Activated naive CD8-positive, alpha-beta T cell treated with anti-CD3 and anti-CD28 coated beads, Interleukin-2, amount 10 ng/mL, durations not matched to agents 7 days and 5 days (primary cell): ENCODE results near the gene UBA5. TPM values are rescaled to one million over a fixed set of nuclear protein-coding genes. Genes with fewer than 3 reads are reported as not detected.
A peak's percentile ranks its signal among the peaks of the same experiment; 100 is the strongest.

Experiments
- ATAC-seq: fragments of 150-1000 bp; cut with Tn5 transposase; one replicate; pipeline ENCODE4 v1.10.0; 2021; ENCODE audit warnings: low read depth, moderate library complexity
- POLR2A ChIA-PET: fragments of 350-600 bp; sonication (Branson Sonifier 250); formaldehyde crosslinking; loops from one replicate; lab custom pipeline; 2021; ENCODE audit warnings: antibody characterized with exemption; lab: Charles Lee
- DNase-seq: peaks from one replicate; pipeline ENCODE4 v3.0.0; 2021
- H3K27ac Mint-ChIP-seq: one replicate; pipeline ENCODE4 v1.8.0; 2022; ENCODE audit warnings: mild to moderate bottlenecking, mixed read lengths
- H3K27me3 Mint-ChIP-seq: one replicate; pipeline ENCODE4 v1.8.0; 2022; ENCODE audit warnings: mild to moderate bottlenecking, moderate library complexity, mixed read lengths
- H3K36me3 Mint-ChIP-seq: one replicate; pipeline ENCODE4 v1.8.0; 2021; ENCODE audit warnings: mild to moderate bottlenecking, mixed read lengths
- H3K4me1 Mint-ChIP-seq: one replicate; pipeline ENCODE4 v1.8.0; 2021; ENCODE audit warnings: mixed read lengths
- H3K4me3 Mint-ChIP-seq: one replicate; pipeline ENCODE4 v1.8.0; 2022; ENCODE audit warnings: mild to moderate bottlenecking, moderate library complexity, mixed read lengths
- H3K9me3 Mint-ChIP-seq: one replicate; pipeline ENCODE4 v1.8.0; 2021; ENCODE audit warnings: mixed read lengths
- total RNA-seq, 2 experiments: library from RNA; stranded (reverse); gene quantifications; one replicate each; pipeline ENCODE4 v1.2.3, GENCODE V29; 2021

UBA5 gene
- total RNA-seq, 2 experiments from 2014 or later: 33.6 to 43.3 TPM

GRCh38 chr3:132659000-132659364, 1.1 kb upstream of the UBA5 start:
- Mint-ChIP-seq H3K36me3 (peaks cover 4% of the 10 kb centered on the region), H3K27me3 (no peaks in the 10 kb centered on the region), H3K9me3 (no peaks in the 10 kb centered on the region), H3K4me3 (peak overlapping the region; percentile 96), H3K27ac (peak overlapping the region; percentile 94), H3K4me1 (peaks cover 36% of the 10 kb centered on the region)
- POLR2A ChIA-PET: interaction anchor here (0.8 kb wide), 1 partner anchor 14 kb away, joined by 3 read pairs; no protein-coding TSS in a partner anchor
- no peak for DNase-seq
- no peak for ATAC-seq

GRCh38 chr3:132659365-132660051, 621 bp upstream of the UBA5 start, which contains the start of gene ACAD11:
ACAD11 (minus strand) TSS chr3:132659809; CDS start chr3:132659751, 58 bp downstream.
- POLR2A ChIA-PET: interaction anchor here (0.8 to 1.1 kb wide), 2 partner anchors 14 kb away, joined by 3 read pairs; no protein-coding TSS in a partner anchor
- H3K36me3 Mint-ChIP-seq: peaks cover 4% of the 10 kb centered on the region

DNA sequence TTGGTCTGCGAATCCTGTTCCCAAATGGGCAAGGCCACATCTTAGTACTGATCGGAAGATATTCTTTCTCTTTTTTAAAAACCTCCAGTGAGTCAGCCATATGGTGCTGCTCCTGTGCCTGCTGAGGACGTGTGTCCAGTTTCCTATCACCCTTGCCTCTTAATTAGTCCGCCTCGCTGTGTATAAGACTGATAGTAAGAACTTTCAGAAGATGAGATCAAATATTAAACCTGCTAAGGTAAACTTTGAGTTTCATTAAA, 612 bp downstream of the UBA5 start:
- no peaks in the 10 kb centered on the region for H3K9me3 Mint-ChIP-seq
- peak overlapping the region; percentile 96 for H3K4me3 Mint-ChIP-seq
- peaks cover 8% of the 10 kb centered on the region for H3K36me3 Mint-ChIP-seq
- H3K27me3 Mint-ChIP-seq: no peaks in the 10 kb centered on the region
- ATAC-seq (peak; percentile 15), DNase-seq (no peak)
- POLR2A ChIA-PET: interaction anchor here (0.6 to 1.2 kb wide), 3 partner anchors 12 to 243 kb away, joined by 3 read pairs; partner anchors contain the start of gene DNAJC13
- H3K4me1 Mint-ChIP-seq: peaks cover 39% of the 10 kb centered on the region
- peak overlapping the region; percentile 94 for H3K27ac Mint-ChIP-seq

More at GRCh38 chr3:132659365-132660051, 621 bp upstream of the UBA5 start, which contains the start of gene ACAD11:
- peak; percentile 60 for DNase-seq
- H3K4me1 Mint-ChIP-seq: peaks cover 36% of the 10 kb centered on the region
- peak within 1 kb of the TSS; percentile 96 for H3K4me3 Mint-ChIP-seq
- no peaks in the 10 kb centered on the region for H3K9me3 Mint-ChIP-seq
- ATAC-seq: peak; percentile 31
- H3K27me3 Mint-ChIP-seq: no peaks in the 10 kb centered on the region
- peak within 1 kb of the TSS; percentile 94 for H3K27ac Mint-ChIP-seq

GRCh38 chr3:132661101-132661500, 972 bp downstream of the UBA5 start:
- Mint-ChIP-seq H3K27ac (peak overlapping the region; percentile 94), H3K4me3 (peak overlapping the region; percentile 96), H3K27me3 (no peaks in the 10 kb centered on the region), H3K36me3 (peaks cover 8% of the 10 kb centered on the region), H3K4me1 (peaks cover 39% of the 10 kb centered on the region), H3K9me3 (no peaks in the 10 kb centered on the region)
- POLR2A ChIA-PET: interaction anchor here (0.6 to 1.2 kb wide), 2 partner anchors 141 to 244 kb away, joined by 3 read pairs; partner anchors contain the start of gene DNAJC13
- DNase-seq (no peak), ATAC-seq (no peak)

- Mint-ChIP-seq H3K27ac (no peak overlapping the region), H3K27me3 (no peaks in the 10 kb centered on the region), H3K4me1 (peaks cover 35% of the 10 kb centered on the region), H3K9me3 (no peaks in the 10 kb centered on the region), H3K36me3 (peaks cover 8% of the 10 kb centered on the region), H3K4me3 (peak overlapping the region; percentile 47)
- ATAC-seq (no peak), DNase-seq (no peak)
- POLR2A ChIA-PET: no interaction called here
Observed at GRCh38 chr3:132662212-132662611, 2.1 kb downstream of the UBA5 start.

GRCh38 chr3:132665230-132665745, 5.2 kb downstream of the UBA5 start:
- DNase-seq (no peak), ATAC-seq (no peak)
- Mint-ChIP-seq H3K4me1 (peaks cover 26% of the 10 kb centered on the region), H3K27ac (no peak overlapping the region), H3K27me3 (no peaks in the 10 kb centered on the region), H3K9me3 (no peaks in the 10 kb centered on the region), H3K36me3 (peaks cover 12% of the 10 kb centered on the region), H3K4me3 (no peak overlapping the region)
- POLR2A ChIA-PET: no interaction called here

GRCh38 chr3:132669256-132669777, 9.2 kb downstream of the UBA5 start:
- H3K4me1 Mint-ChIP-seq: peaks cover 10% of the 10 kb centered on the region
- no peaks in the 10 kb centered on the region for H3K9me3 Mint-ChIP-seq
- no peaks in the 10 kb centered on the region for H3K27me3 Mint-ChIP-seq
- POLR2A ChIA-PET: no interaction called here
- DNase-seq (no peak), ATAC-seq (no peak)
- H3K27ac Mint-ChIP-seq: no peak overlapping the region
- H3K4me3 Mint-ChIP-seq: no peak overlapping the region
- peaks cover 10% of the 10 kb centered on the region for H3K36me3 Mint-ChIP-seq

GRCh38 chr3:132675408-132675807, 15.3 kb downstream of the UBA5 start:
- no peaks in the 10 kb centered on the region for H3K9me3 Mint-ChIP-seq

DNA sequence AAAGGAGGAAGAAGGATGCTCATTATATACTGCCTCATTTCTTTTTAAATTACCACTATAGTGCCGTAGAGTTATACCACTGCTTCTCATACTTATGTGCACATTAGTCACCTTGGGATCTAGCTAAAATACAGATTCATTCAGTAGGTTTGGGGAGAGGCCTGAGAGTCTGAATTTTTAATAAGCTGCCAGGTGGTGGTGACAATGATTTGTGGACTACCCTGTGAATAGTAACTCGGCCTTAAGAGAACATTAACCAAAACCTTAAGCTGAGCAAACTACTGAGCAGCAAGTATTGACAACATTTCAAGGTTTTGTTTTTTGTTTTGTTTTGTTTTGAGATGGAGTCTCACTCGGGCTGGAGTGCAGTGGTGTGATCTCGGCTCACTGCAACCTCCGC, 19.8 kb downstream of the UBA5 start:
- DNase-seq (no peak), ATAC-seq (no peak)
- POLR2A ChIA-PET: no interaction called here
- no peak overlapping the region for H3K4me3 Mint-ChIP-seq
- H3K36me3 Mint-ChIP-seq: peaks cover 13% of the 10 kb centered on the region
- no peaks in the 10 kb centered on the region for H3K9me3 Mint-ChIP-seq
- no peak overlapping the region for H3K27ac Mint-ChIP-seq
- H3K27me3 Mint-ChIP-seq: no peaks in the 10 kb centered on the region
- H3K4me1 Mint-ChIP-seq: no peaks in the 10 kb centered on the region

More at GRCh38 chr3:132675408-132675807, 15.3 kb downstream of the UBA5 start:
- DNase-seq (no peak), ATAC-seq (no peak)
- no peak overlapping the region for H3K4me3 Mint-ChIP-seq
- no peaks in the 10 kb centered on the region for H3K4me1 Mint-ChIP-seq
- H3K36me3 Mint-ChIP-seq: peaks cover 9% of the 10 kb centered on the region
- POLR2A ChIA-PET: no interaction called here
- H3K27me3 Mint-ChIP-seq: no peaks in the 10 kb centered on the region
- no peak overlapping the region for H3K27ac Mint-ChIP-seq

GRCh38 chr3:132681421-132681820, 21.3 kb downstream of the UBA5 start:
- H3K27ac Mint-ChIP-seq: no peak overlapping the region
- no peaks in the 10 kb centered on the region for H3K4me1 Mint-ChIP-seq
- H3K36me3 Mint-ChIP-seq: peaks cover 8% of the 10 kb centered on the region
- no peak overlapping the region for H3K4me3 Mint-ChIP-seq
- H3K9me3 Mint-ChIP-seq: no peaks in the 10 kb centered on the region
- H3K27me3 Mint-ChIP-seq: no peaks in the 10 kb centered on the region
- no peak for DNase-seq
- POLR2A ChIA-PET: no interaction called here
- no peak for ATAC-seq

GRCh38 chr3:132682201-132682600, 22.1 kb downstream of the UBA5 start:
- Mint-ChIP-seq H3K27ac (no peak overlapping the region), H3K36me3 (peaks cover 8% of the 10 kb centered on the region), H3K27me3 (no peaks in the 10 kb centered on the region), H3K9me3 (no peaks in the 10 kb centered on the region), H3K4me3 (no peak overlapping the region), H3K4me1 (no peaks in the 10 kb centered on the region)
- DNase-seq: no peak
- ATAC-seq: no peak
- POLR2A ChIA-PET: no interaction called here

DNA sequence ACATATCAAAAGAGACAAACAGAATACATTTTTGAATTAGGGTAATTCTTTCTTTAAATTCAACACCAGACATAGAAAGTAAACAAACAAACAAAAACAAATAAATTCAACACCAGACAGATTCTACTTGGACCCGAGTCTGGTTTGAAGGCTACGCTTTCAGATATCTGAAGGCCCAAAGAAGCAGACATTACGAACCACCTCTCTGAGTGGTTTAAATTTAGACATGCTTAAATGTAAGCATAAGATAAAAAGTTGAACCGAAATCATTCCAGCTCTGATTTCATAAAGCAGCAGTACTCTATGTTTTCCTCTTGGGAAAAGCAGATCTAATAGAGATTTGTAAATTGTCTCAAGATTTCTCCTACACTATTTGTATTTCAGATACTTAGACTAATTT, 29.9 kb downstream of the UBA5 start:
- Mint-ChIP-seq H3K9me3 (no peaks in the 10 kb centered on the region), H3K27me3 (no peaks in the 10 kb centered on the region), H3K4me3 (no peak overlapping the region), H3K36me3 (peaks cover 13% of the 10 kb centered on the region), H3K27ac (no peak overlapping the region), H3K4me1 (no peaks in the 10 kb centered on the region)
- no peak for DNase-seq
- ATAC-seq: no peak
- POLR2A ChIA-PET: no interaction called here

- no peaks in the 10 kb centered on the region for H3K9me3 Mint-ChIP-seq
- H3K27me3 Mint-ChIP-seq: no peaks in the 10 kb centered on the region
- peaks cover 18% of the 10 kb centered on the region for H3K36me3 Mint-ChIP-seq
- H3K4me3 Mint-ChIP-seq: no peak overlapping the region
- no peak for ATAC-seq
- POLR2A ChIA-PET: no interaction called here
- no peak overlapping the region for H3K27ac Mint-ChIP-seq
- H3K4me1 Mint-ChIP-seq: no peaks in the 10 kb centered on the region
- DNase-seq: no peak
Observed at GRCh38 chr3:132694991-132695390, 34.9 kb downstream of the UBA5 start.

DNA sequence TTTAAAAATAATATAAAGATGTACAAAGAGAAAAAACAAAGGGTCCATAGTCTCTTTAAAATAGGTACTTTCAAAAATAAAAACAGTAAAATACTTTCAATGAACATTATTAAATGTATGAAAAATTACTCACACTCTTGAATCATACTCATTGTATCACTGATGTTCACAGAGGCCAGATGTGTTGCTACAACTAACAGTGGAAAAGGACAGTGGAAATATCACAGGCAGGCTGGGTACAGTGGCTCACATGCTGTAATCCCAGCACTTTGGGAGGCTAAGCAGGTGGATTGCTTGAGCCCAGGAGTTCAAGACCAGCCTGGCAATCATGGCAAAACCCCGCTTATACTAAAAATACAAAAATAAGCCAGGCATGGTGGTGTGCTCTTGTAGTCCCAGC, 35.3 kb downstream of the UBA5 start:
- ATAC-seq (no peak), DNase-seq (no peak)
- H3K9me3 Mint-ChIP-seq: no peaks in the 10 kb centered on the region
- POLR2A ChIA-PET: no interaction called here
- H3K27me3 Mint-ChIP-seq: no peaks in the 10 kb centered on the region
- peaks cover 18% of the 10 kb centered on the region for H3K36me3 Mint-ChIP-seq
- no peak overlapping the region for H3K27ac Mint-ChIP-seq
- H3K4me3 Mint-ChIP-seq: no peak overlapping the region
- no peaks in the 10 kb centered on the region for H3K4me1 Mint-ChIP-seq
